Naive thymus-derived CD8-positive, alpha-beta T cell (primary cell): ENCODE measurements around the gene RTP1. TPM values are rescaled to one million over a fixed set of nuclear protein-coding genes. Genes with fewer than 3 reads are reported as not detected.
A peak's percentile ranks its signal among the peaks of the same experiment; 100 is the strongest.
"Not testable (repeated sequence)": the region's sequence is repeated elsewhere in the genome, so short reads cannot be mapped to it uniquely, and the experiment has no call there.

Experiments
- ATAC-seq, 2 donors: fragments of 150-1000 bp; cut with Tn5 transposase in 1 of 2; sonication (Bioruptor Pico), chemical (Tn5 transposase) in 1 of 2; 1 replicate in 1 of 2; 2 replicates in 1 of 2; pipeline ENCODE4 v1.10.0; 2021; ENCODE audit warnings: mild to moderate bottlenecking in 2 of 2, moderate library complexity in 2 of 2
- POLR2A ChIA-PET: fragments of 350-600 bp; sonication (Branson Sonifier 250); formaldehyde crosslinking; loops from one replicate; lab custom pipeline; 2021; ENCODE audit warnings: antibody characterized with exemption; lab: Charles Lee
- DNase-seq, 10 donors: peaks; one replicate each; pipeline versions ENCODE4 v3.0.0 to v3.0.0-alpha.2; 2020 to 2022
- H3K27ac Mint-ChIP-seq, 10 donors: one replicate each; pipeline ENCODE4 v1.8.0; 2020 to 2022; ENCODE audit warnings: mild to moderate bottlenecking in 10 of 10, mixed read lengths in 10 of 10, moderate library complexity in 4 of 10, inconsistent platforms in 1 of 10
- H3K27me3 Mint-ChIP-seq, 5 donors: one replicate each; pipeline ENCODE4 v1.8.0; 2021 to 2022; ENCODE audit warnings: mixed read lengths in 5 of 5
- H3K36me3 Mint-ChIP-seq, 3 donors: one replicate each; pipeline ENCODE4 v1.8.0; 2020 to 2022; ENCODE audit warnings: mixed read lengths in 3 of 3, mild to moderate bottlenecking in 2 of 3, inconsistent platforms in 1 of 3
- H3K4me1 Mint-ChIP-seq, 4 donors: one replicate each; pipeline ENCODE4 v1.8.0; 2021 to 2022; ENCODE audit warnings: mixed read lengths in 4 of 4
- H3K4me3 Mint-ChIP-seq, 10 donors: one replicate each; pipeline ENCODE4 v1.8.0; 2020 to 2022; ENCODE audit warnings: mild to moderate bottlenecking in 10 of 10, mixed read lengths in 10 of 10, moderate library complexity in 6 of 10, inconsistent platforms in 1 of 10
- H3K9me3 Mint-ChIP-seq, 9 donors: one replicate each; pipeline ENCODE4 v1.8.0; 2020 to 2022; ENCODE audit warnings: mixed read lengths in 9 of 9, mild to moderate bottlenecking in 3 of 9, inconsistent platforms in 1 of 9, moderate library complexity in 1 of 9
- polyA plus RNA-seq, 3 donors: library from polyadenylated mRNA; unstranded; fragments of 300-500 nt; fragmentation: Illumina TruSeq; gene quantifications; one replicate each; pipeline ENCODE4 v1.2.3, GENCODE V29; 2021
- total RNA-seq, 8 experiments: library from RNA in 2 of 8; stranded (reverse) in 2 of 8; gene quantifications; one replicate each; pipeline ENCODE4 v1.2.3 and lab custom pipeline; 2021 to 2026

The RTP1 gene
- total and polyA plus RNA-seq, 5 experiments from 2014 or later = not detected

- ATAC-seq = no peak
- Mint-ChIP-seq H3K27me3 (peaks cover 5 to 30% (median 16%) of the 10 kb centered on the region in 5 donors), H3K9me3 (peaks cover 0 to 8% (median 2%) of the 10 kb centered on the region in 9 donors), H3K27ac (no peak overlapping the region), H3K4me1 (no peaks in the 10 kb centered on the region), H3K4me3 (no peak overlapping the region), H3K36me3 (peaks cover 0 to 7% (median 0%) of the 10 kb centered on the region in 3 donors)
- POLR2A ChIA-PET = no interaction called here
- no peak for DNase-seq
Measured at GRCh38 chr3:187183210-187183862, 13.9 kb upstream of the RTP1 start.

GRCh38 chr3:187183903-187184302 lies 13.4 kb upstream of the RTP1 start:
- Mint-ChIP-seq H3K4me3 (no peak overlapping the region), H3K9me3 (peaks cover 0 to 12% (median 2%) of the 10 kb centered on the region in 9 donors), H3K36me3 (peaks cover 0 to 9% (median 0%) of the 10 kb centered on the region in 3 donors), H3K27ac (no peak overlapping the region), H3K4me1 (peaks cover 0 to 1% (median 0%) of the 10 kb centered on the region in 4 donors), H3K27me3 (peaks cover 5 to 33% (median 16%) of the 10 kb centered on the region in 5 donors)
- DNase-seq = no peak
- no peak for ATAC-seq
- POLR2A ChIA-PET = no interaction called here

- H3K27me3 Mint-ChIP-seq = peaks cover 8 to 31% (median 10%) of the 10 kb centered on the region in 5 donors
- POLR2A ChIA-PET = no interaction called here
- H3K9me3 Mint-ChIP-seq = peaks cover 0 to 12% (median 2%) of the 10 kb centered on the region in 9 donors
Measured at GRCh38 chr3:187185759-187186158, 11.5 kb upstream of the RTP1 start.

GRCh38 chr3:187186375-187186774 lies 10.9 kb upstream of the RTP1 start:
- DNase-seq (no peak), ATAC-seq (no peak)
- Mint-ChIP-seq H3K36me3 (peaks cover 0 to 9% (median 0%) of the 10 kb centered on the region in 3 donors), H3K4me1 (peaks cover 0 to 4% (median 0%) of the 10 kb centered on the region in 4 donors), H3K27me3 (peaks cover 13 to 37% (median 16%) of the 10 kb centered on the region in 5 donors), H3K9me3 (peaks cover 0 to 12% (median 2%) of the 10 kb centered on the region in 9 donors), H3K27ac (no peak overlapping the region), H3K4me3 (no peak overlapping the region)
- POLR2A ChIA-PET = no interaction called here

More at GRCh38 chr3:187185759-187186158, 11.5 kb upstream of the RTP1 start:
- DNase-seq (no peak), ATAC-seq (no peak)
- no peak overlapping the region for H3K4me3 Mint-ChIP-seq
- peaks cover 0 to 4% (median 0%) of the 10 kb centered on the region in 4 donors for H3K4me1 Mint-ChIP-seq
- H3K36me3 Mint-ChIP-seq = peaks cover 0 to 9% (median 0%) of the 10 kb centered on the region in 3 donors
- no peak overlapping the region for H3K27ac Mint-ChIP-seq

- H3K9me3 Mint-ChIP-seq = peaks cover 0 to 12% (median 2%) of the 10 kb centered on the region in 9 donors
Measured at GRCh38 chr3:187186801-187187421, 10.4 kb upstream of the RTP1 start.

GRCh38 chr3:187188931-187189330 lies 8.4 kb upstream of the RTP1 start:
- H3K4me3 Mint-ChIP-seq = no peak overlapping the region
- H3K9me3 Mint-ChIP-seq = peaks cover 0 to 12% (median 2%) of the 10 kb centered on the region in 9 donors
- H3K27me3 Mint-ChIP-seq = peaks cover 13 to 46% (median 25%) of the 10 kb centered on the region in 5 donors
- peaks cover 0 to 9% (median 0%) of the 10 kb centered on the region in 3 donors for H3K36me3 Mint-ChIP-seq
- POLR2A ChIA-PET = no interaction called here
- no peak overlapping the region for H3K27ac Mint-ChIP-seq
- DNase-seq (no peak), ATAC-seq (no peak)
- H3K4me1 Mint-ChIP-seq = peaks cover 0 to 4% (median 0%) of the 10 kb centered on the region in 4 donors

More at GRCh38 chr3:187186801-187187421, 10.4 kb upstream of the RTP1 start:
- DNase-seq = no peak
- POLR2A ChIA-PET = no interaction called here
- no peak overlapping the region for H3K4me3 Mint-ChIP-seq
- H3K4me1 Mint-ChIP-seq = peaks cover 0 to 4% (median 0%) of the 10 kb centered on the region in 4 donors
- H3K27me3 Mint-ChIP-seq = peaks cover 13 to 42% (median 21%) of the 10 kb centered on the region in 5 donors
- H3K27ac Mint-ChIP-seq = no peak overlapping the region
- H3K36me3 Mint-ChIP-seq = peaks cover 0 to 9% (median 0%) of the 10 kb centered on the region in 3 donors
- no peak for ATAC-seq

GRCh38 chr3:187191271-187191670 lies 6.0 kb upstream of the RTP1 start:
- Mint-ChIP-seq H3K4me3 (no peak overlapping the region), H3K27me3 (peaks cover 18 to 54% (median 30%) of the 10 kb centered on the region in 5 donors), H3K36me3 (peaks cover 0 to 9% (median 0%) of the 10 kb centered on the region in 3 donors), H3K4me1 (peaks cover 0 to 4% (median 0%) of the 10 kb centered on the region in 4 donors), H3K27ac (no peak overlapping the region), H3K9me3 (peaks cover 0 to 12% (median 2%) of the 10 kb centered on the region in 9 donors)
- POLR2A ChIA-PET = no interaction called here
- ATAC-seq = no peak
- DNase-seq = no peak

- H3K9me3 Mint-ChIP-seq = peaks cover 0 to 7% (median under 1%) of the 10 kb centered on the region in 9 donors
- H3K27me3 Mint-ChIP-seq = peaks cover 14 to 46% (median 30%) of the 10 kb centered on the region in 5 donors
- H3K4me3 Mint-ChIP-seq = no peak overlapping the region
- peaks cover 0 to 4% (median 0%) of the 10 kb centered on the region in 4 donors for H3K4me1 Mint-ChIP-seq
- ATAC-seq = no peak
- POLR2A ChIA-PET = interaction anchor here (0.6 kb wide), 1 partner anchor 33 kb away, joined by 3 read pairs; no protein-coding TSS in a partner anchor
- DNase-seq = no peak
- H3K36me3 Mint-ChIP-seq = peaks cover 0 to 4% (median 0%) of the 10 kb centered on the region in 3 donors
- H3K27ac Mint-ChIP-seq = no peak overlapping the region
Measured at GRCh38 chr3:187193181-187193580, 4.1 kb upstream of the RTP1 start.

GRCh38 chr3:187196573-187197334 lies 532 bp upstream of the RTP1 start:
- peaks cover 5 to 17% (median 14%) of the 10 kb centered on the region in 5 donors for H3K27me3 Mint-ChIP-seq
- no peaks in the 10 kb centered on the region for H3K36me3 Mint-ChIP-seq
- no peak overlapping the region for H3K4me3 Mint-ChIP-seq
- DNase-seq = no peak
- no peaks in the 10 kb centered on the region for H3K4me1 Mint-ChIP-seq
- POLR2A ChIA-PET = no interaction called here
- no peaks in the 10 kb centered on the region for H3K9me3 Mint-ChIP-seq
- no peak for ATAC-seq
- no peak overlapping the region for H3K27ac Mint-ChIP-seq

GRCh38 chr3:187198490-187198889 lies 1.2 kb downstream of the RTP1 start:
- H3K36me3 Mint-ChIP-seq = no peaks in the 10 kb centered on the region
- peaks cover 6 to 16% (median 10%) of the 10 kb centered on the region in 5 donors for H3K27me3 Mint-ChIP-seq
- no peak overlapping the region for H3K4me3 Mint-ChIP-seq
- H3K27ac Mint-ChIP-seq = peak overlapping the region in 1 of 10 donors; percentile 36
- no peaks in the 10 kb centered on the region for H3K4me1 Mint-ChIP-seq
- no peak for DNase-seq
- POLR2A ChIA-PET = no interaction called here
- no peak for ATAC-seq
- H3K9me3 Mint-ChIP-seq = no peaks in the 10 kb centered on the region

- POLR2A ChIA-PET, H3K4me3 Mint-ChIP-seq, H3K4me1 Mint-ChIP-seq, H3K36me3 Mint-ChIP-seq, ATAC-seq, H3K9me3 Mint-ChIP-seq, H3K27ac Mint-ChIP-seq, DNase-seq: not testable (repeated sequence)
- H3K27me3 Mint-ChIP-seq = peaks cover 6 to 16% (median 12%) of the 10 kb centered on the region in 5 donors
Measured at GRCh38 chr3:187199463-187200050, 2.3 kb downstream of the RTP1 start.

GRCh38 chr3:187205683-187206082 lies 8.4 kb downstream of the RTP1 start:
- H3K4me3 Mint-ChIP-seq = no peak overlapping the region
- no peaks in the 10 kb centered on the region for H3K36me3 Mint-ChIP-seq
- no peak for ATAC-seq
- no peaks in the 10 kb centered on the region for H3K4me1 Mint-ChIP-seq
- H3K9me3 Mint-ChIP-seq = no peaks in the 10 kb centered on the region
- POLR2A ChIA-PET = no interaction called here
- H3K27ac Mint-ChIP-seq = no peak overlapping the region
- peaks cover 8 to 17% (median 14%) of the 10 kb centered on the region in 5 donors for H3K27me3 Mint-ChIP-seq
- DNase-seq = no peak
